Right lobe of liver (tissue), 4 donors: Measurements from ENCODE around the gene PRAMEF5.
"Not testable (repeated sequence)": the region's sequence is repeated elsewhere in the genome, so short reads cannot be mapped to it uniquely, and the experiment has no call there.

Source experiments
- POLR2A ChIP-seq: fragments of 450-650 bp; IDR thresholded peaks from one replicate; pipeline ENCODE4 v1.6.1; 2017; ENCODE audit warnings: antibody characterized with exemption, mild to moderate bottlenecking
- TF ChIP-seq, protein P1 (sequence below), 4 donors: fragments of 200-600 bp in 3 of 4; fragments of 450-650 bp in 1 of 4; IDR thresholded peaks; one replicate each; pipeline versions ENCODE4 v1.5.1 to v1.8.0; 2016 to 2022; ENCODE audit warnings: antibody characterized with exemption in 4 of 4, mild to moderate bottlenecking in 2 of 4
- donor health status: DM: no; HTN: no; CAD: no.
- donor health status: DM: no; HTN: no; CAD: no.
- donor health status: DM: no; HTN: yes; CAD: no.

DNA sequence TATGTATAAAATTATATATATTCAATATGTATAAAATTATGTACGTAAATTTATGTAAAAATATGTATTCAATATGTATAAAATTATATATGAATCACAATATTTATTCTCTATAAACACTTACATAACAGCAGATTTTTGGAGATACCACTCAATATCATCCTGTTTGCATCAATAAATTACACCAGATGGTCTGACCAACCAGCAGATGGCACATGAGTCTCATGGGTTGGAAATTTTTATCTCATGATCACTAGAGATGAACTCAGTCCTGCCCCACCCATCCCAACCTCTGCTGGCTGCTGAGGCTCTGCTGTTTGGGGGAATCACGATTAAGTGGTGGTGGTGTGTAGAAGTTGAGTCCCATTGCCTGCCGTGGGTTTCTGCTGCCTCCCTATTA, 25.6 kb downstream of the PRAMEF5 start:
- TF ChIP-seq, protein P1, sequence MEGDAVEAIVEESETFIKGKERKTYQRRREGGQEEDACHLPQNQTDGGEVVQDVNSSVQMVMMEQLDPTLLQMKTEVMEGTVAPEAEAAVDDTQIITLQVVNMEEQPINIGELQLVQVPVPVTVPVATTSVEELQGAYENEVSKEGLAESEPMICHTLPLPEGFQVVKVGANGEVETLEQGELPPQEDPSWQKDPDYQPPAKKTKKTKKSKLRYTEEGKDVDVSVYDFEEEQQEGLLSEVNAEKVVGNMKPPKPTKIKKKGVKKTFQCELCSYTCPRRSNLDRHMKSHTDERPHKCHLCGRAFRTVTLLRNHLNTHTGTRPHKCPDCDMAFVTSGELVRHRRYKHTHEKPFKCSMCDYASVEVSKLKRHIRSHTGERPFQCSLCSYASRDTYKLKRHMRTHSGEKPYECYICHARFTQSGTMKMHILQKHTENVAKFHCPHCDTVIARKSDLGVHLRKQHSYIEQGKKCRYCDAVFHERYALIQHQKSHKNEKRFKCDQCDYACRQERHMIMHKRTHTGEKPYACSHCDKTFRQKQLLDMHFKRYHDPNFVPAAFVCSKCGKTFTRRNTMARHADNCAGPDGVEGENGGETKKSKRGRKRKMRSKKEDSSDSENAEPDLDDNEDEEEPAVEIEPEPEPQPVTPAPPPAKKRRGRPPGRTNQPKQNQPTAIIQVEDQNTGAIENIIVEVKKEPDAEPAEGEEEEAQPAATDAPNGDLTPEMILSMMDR (IDR thresholded peaks at IDR 0.05), result peak; percentile 15 to 40 (median 25)
- not testable (repeated sequence) for TF ChIP-seq POLR2A
